Ectodermal cell (in vitro differentiated cells): Measurements from ENCODE around the gene RAB5IF.
A peak's percentile ranks its signal among the peaks of the same experiment; 100 is the strongest.

Experiments used
- H3K27ac ChIP-seq: 2 replicates; pipeline ENCODE4 v1.7.0; 2013; ENCODE audit warnings: mild to moderate bottlenecking, low read depth, low read length; ENCODE audit not compliant: insufficient read depth, poor library complexity, severe bottlenecking
- H3K27me3 ChIP-seq: 2 replicates; pipeline ENCODE4 v1.7.0; 2013; ENCODE audit warnings: mild to moderate bottlenecking, low read length; ENCODE audit not compliant: insufficient read depth, control insufficient read depth, poor library complexity, severe bottlenecking
- H3K36me3 ChIP-seq: one replicate; pipeline ENCODE4 v1.7.0; 2013; ENCODE audit warnings: low read length; ENCODE audit not compliant: control insufficient read depth, insufficient read depth
- H3K4me1 ChIP-seq: one replicate; pipeline ENCODE4 v1.7.0; 2013; ENCODE audit warnings: low read length; ENCODE audit not compliant: control insufficient read depth, insufficient read depth
- H3K4me3 ChIP-seq: 2 replicates; pipeline ENCODE4 v1.7.0; 2013; ENCODE audit warnings: low read depth, low read length, control low read depth; ENCODE audit not compliant: insufficient read depth
- H3K9me3 ChIP-seq: 2 replicates; pipeline ENCODE4 v1.7.0; 2013; ENCODE audit warnings: mild to moderate bottlenecking, low read length, moderate library complexity; ENCODE audit not compliant: control insufficient read depth
- WGBS, 2 experiments: methylation state at CpG; one replicate each; pipeline ENCODE4 v1.1.7; 2013; ENCODE audit warnings: missing lambda C conversion rate in 2 of 2; 5-methylcytosine and 5-hydroxymethylcytosine counted together

Gene RAB5IF

DNA sequence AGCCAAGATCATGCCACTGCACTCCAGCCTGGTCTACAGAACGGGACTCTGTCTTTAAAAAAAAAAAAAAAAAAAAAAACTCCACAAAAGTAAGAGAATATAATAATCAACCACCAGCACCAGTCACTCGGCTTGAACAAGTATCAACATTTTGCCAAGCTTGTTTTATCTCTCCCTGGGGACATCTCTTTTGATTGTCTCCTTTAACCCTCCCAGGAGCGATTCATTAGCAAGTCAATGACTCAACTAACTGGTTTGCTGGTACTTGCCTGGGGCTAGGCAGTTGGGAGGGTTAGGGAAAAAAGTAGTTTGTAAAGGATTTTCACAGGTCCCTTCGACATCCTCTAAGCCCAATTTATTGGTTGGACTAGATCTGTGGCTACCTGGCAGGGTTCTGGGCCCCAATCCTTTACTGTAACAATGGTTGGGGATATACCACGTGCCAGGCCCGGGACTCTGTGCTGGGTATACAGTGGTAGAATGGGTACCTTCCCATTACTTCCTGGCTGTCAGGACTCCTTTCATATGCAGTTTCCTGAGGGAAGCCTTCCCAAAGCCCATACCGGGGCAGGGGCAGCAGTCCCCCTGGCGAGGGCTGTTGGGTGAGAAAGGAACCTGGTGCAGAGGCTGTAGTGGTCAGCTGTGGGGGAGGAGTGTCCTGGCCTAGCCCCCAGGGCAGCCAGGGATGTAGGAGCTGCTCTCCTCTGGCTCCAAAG is 20.0 kb upstream of the RAB5IF start:
- Histone ChIP-seq H3K27me3 (no peaks in the 10 kb centered on the region), H3K27ac (peak overlapping the region; percentile 18), H3K9me3 (no peaks in the 10 kb centered on the region), H3K4me3 (no peak overlapping the region), H3K36me3 (peaks cover 5% of the 10 kb centered on the region), H3K4me1 (peaks cover 6% of the 10 kb centered on the region)
- WGBS, 2 experiments: 10 to 12% methylated on average over 8 of the region's 8 CpGs

DNA sequence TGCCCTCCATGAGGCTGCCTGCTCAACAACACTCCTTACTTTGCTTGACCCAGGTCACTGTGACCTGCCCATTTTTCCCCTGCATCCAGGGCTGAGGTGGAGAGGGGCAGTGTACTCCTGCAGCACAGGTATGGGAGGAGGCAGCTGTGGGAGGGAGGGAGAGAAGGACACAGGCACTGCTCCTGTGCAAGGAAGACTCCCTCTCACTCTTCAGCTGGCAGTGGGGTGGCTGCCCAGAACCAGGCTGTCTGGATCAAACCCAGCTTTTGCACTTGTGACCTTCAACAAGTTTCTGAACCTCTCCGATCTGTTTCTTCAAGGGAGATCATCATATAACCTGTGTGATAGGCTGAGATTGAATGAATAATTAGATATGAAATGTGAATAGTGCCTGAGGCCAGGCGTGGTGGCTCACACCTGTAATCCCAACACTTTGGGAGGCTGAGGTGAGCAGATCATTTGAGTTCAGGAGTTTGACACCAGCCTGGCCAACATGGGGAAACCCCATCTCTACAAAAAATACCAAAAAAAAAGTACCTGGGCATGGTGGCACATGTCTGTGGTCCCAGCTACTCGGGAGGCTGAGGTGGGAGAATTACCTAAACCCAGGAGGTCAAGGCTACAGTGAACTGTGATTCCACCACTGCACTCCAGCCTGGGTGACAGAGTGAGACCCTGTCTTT is 18.1 kb upstream of the RAB5IF start:
- Histone ChIP-seq H3K4me1 (peaks cover 19% of the 10 kb centered on the region), H3K27me3 (no peaks in the 10 kb centered on the region), H3K9me3 (no peaks in the 10 kb centered on the region), H3K27ac (no peak overlapping the region), H3K36me3 (peaks cover 6% of the 10 kb centered on the region), H3K4me3 (no peak overlapping the region)
- 90 to 93% methylated on average over 3 of the region's 3 CpGs for WGBS, 2 experiments

DNA sequence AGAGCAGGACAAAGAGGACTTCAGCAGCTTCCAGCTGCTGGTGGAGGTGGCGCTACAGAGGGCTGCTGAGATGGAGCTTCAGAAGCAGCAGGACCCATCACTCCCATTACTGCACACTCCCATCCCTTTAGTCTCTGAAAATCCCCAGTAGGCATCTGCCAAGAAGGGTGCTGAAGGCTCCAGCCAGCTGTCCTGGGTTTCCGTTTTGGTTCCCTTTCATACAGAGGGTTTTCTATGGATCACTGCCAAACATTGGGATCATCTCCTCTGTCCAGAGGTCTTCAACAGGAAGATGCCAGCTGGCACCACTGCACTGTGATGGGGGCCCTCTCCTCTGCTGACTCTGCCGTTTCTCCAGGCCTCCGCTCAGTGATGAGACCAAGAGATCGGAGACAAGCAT is 14.3 kb upstream of the RAB5IF start:
- H3K4me3 ChIP-seq: no peak overlapping the region
- H3K27me3 ChIP-seq: no peaks in the 10 kb centered on the region
- WGBS, 2 experiments: 94 to 95% methylated on average over 5 of the region's 5 CpGs
- peaks cover 9% of the 10 kb centered on the region for H3K36me3 ChIP-seq
- H3K27ac ChIP-seq: no peak overlapping the region
- peaks cover 13% of the 10 kb centered on the region for H3K4me1 ChIP-seq
- H3K9me3 ChIP-seq: no peaks in the 10 kb centered on the region

DNA sequence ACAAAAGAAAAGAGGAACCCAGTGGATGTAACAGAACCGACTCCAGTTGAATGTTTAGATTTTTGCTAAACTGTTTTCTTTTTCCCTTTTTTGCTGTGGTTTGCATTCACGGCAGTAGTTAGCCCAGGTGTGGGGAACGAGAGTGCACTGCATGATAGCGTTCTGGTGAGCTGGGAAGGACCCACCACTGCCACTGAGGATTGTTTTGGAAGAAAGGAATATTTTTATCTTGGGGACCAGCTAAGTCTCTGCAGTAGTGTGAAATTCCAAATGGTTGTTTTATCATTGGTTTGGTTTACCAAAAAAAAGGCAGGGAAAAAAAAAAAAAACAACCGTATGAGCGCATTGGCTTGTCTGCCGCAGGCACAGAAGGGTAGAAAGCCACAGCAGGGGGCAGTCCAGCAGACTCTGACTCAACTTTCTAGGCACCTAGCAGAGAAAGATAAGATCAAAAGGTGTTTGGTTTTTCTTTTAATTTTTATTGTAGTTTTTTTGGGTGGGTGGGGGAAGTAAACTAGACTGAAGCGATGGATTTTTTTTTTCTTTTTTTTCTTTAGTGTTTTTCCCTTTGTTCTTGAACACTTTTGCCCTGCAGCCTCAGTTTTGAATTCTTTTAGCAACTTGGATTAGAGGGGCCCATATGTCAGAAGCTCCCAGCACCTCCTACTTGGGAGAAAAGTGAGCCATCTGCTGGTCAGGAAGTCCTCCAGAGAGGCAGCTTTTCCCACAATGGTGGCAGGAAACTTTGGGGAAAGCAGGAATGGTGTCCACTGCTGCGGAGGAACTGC is 13.5 kb upstream of the RAB5IF start:
- Histone ChIP-seq H3K36me3 (peaks cover 9% of the 10 kb centered on the region), H3K4me1 (peaks cover 13% of the 10 kb centered on the region), H3K27ac (no peak overlapping the region), H3K4me3 (no peak overlapping the region), H3K9me3 (no peaks in the 10 kb centered on the region), H3K27me3 (no peaks in the 10 kb centered on the region)
- WGBS, 2 experiments: 79 to 81% methylated on average over 9 of the region's 9 CpGs

DNA sequence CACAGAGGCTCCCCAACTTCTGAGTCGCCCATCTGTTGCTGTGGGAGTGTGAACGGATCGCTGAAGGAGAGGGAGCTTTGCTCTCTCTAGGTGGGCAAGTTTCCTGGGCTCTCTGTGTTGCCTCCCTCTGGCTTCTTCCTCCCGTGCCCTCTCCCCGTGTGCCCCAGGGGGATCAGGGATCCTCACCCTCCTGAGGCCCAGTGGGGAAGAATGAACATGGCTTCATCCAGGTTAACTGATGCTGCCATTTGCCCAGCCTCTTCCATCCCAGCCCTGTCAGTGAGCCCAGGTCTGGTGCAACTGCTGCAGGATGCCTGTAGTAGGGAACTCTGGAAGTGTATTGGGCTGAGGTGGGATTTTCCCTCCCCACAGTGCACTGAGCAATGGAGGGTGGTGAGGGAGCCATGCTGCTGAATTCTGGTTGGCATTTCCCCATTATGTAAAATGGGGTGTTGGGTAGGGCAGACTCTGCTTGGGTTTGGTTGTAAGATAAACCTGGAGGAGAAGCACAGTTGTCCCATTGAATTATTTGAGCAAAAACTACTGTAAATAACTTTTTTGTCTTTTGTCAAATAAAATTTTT is 12.1 kb upstream of the RAB5IF start:
- peaks cover 9% of the 10 kb centered on the region for H3K36me3 ChIP-seq
- H3K4me3 ChIP-seq: no peak overlapping the region
- H3K27ac ChIP-seq: no peak overlapping the region
- H3K27me3 ChIP-seq: no peaks in the 10 kb centered on the region
- no peaks in the 10 kb centered on the region for H3K9me3 ChIP-seq
- H3K4me1 ChIP-seq: peaks cover 13% of the 10 kb centered on the region
- 90 to 94% methylated on average over 5 of the region's 5 CpGs for WGBS, 2 experiments

DNA sequence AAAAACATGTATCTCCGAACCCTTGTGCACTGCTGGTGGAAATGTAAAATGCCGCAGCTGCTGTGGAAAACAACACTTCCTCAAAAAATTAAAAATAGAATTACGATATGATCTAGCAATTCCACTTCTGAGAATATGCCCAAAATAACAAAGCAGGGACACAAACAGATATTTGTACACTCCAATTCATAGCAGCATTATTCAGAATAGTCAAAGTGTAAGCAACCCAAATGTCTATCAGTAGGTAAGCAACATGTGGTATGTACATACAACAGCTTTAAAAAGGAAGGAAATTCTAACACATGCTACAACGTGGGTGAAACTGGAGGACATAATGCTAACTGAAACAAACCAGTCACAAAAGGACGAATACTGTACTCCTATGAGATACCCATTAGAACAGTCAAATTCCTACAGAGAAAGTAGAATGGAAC is 5.7 kb upstream of the RAB5IF start:
- H3K27me3 ChIP-seq: no peaks in the 10 kb centered on the region
- WGBS, 2 experiments: 78 to 94% methylated on average over 4 to 5 of the region's 5 CpGs
- no peaks in the 10 kb centered on the region for H3K9me3 ChIP-seq
- no peak overlapping the region for H3K4me3 ChIP-seq
- H3K4me1 ChIP-seq: no peaks in the 10 kb centered on the region
- H3K27ac ChIP-seq: no peak overlapping the region
- H3K36me3 ChIP-seq: no peaks in the 10 kb centered on the region

DNA sequence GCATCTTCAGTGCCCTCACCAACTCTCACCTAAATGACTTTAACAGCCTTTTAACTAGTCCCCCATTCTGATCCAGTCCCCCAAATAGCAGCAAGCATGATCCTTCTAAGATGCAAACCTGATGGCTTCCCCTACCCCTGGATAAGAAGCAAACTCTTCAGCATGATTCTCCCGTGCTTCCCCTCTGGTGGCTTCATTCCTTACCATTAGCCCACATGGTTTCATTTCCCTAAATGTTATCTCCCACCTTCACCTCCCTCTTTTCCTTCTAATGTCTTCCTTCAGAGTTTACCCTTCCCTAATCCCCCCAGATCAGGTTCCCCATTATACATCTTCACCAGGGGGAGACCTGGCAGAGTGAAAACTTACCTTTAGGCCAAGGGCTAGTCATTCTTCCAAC is 4.0 kb upstream of the RAB5IF start:
- H3K27me3 ChIP-seq: no peaks in the 10 kb centered on the region
- H3K36me3 ChIP-seq: no peaks in the 10 kb centered on the region
- no peak overlapping the region for H3K4me3 ChIP-seq
- no peak overlapping the region for H3K27ac ChIP-seq
- H3K9me3 ChIP-seq: no peaks in the 10 kb centered on the region
- 76 to 81% methylated on average over 1 of the region's 1 CpG for WGBS, 2 experiments
- peaks cover under 1% of the 10 kb centered on the region for H3K4me1 ChIP-seq

DNA sequence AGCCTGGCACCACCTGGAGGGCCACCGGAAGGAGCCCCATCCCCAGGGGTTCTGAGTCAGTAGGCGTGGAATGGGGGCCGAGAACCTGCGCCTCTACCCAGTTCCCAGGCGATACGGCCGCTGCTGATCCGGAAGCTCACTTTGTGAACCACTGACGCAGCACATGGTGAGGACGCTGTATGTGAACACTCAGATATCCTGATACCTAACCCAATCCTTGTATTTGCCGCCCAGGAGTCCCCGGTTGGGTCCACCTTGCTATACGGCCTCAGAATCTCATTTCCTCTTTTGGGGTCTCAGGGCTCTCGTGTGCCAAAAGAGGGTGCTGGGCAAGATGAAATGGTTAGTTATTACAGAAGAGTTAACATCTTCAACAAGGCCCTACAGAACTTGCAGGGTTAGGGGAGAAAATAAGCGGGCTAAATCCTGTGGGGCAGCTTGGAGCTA is 604 bp upstream of the RAB5IF start:
- peaks cover 6% of the 10 kb centered on the region for H3K4me1 ChIP-seq
- 83 to 85% methylated on average over 15 of the region's 15 CpGs for WGBS, 2 experiments
- H3K27me3 ChIP-seq: no peaks in the 10 kb centered on the region
- H3K27ac ChIP-seq: peak overlapping the region; percentile 36
- peak overlapping the region; percentile 90 for H3K4me3 ChIP-seq
- H3K9me3 ChIP-seq: no peaks in the 10 kb centered on the region
- H3K36me3 ChIP-seq: peaks cover 21% of the 10 kb centered on the region

DNA sequence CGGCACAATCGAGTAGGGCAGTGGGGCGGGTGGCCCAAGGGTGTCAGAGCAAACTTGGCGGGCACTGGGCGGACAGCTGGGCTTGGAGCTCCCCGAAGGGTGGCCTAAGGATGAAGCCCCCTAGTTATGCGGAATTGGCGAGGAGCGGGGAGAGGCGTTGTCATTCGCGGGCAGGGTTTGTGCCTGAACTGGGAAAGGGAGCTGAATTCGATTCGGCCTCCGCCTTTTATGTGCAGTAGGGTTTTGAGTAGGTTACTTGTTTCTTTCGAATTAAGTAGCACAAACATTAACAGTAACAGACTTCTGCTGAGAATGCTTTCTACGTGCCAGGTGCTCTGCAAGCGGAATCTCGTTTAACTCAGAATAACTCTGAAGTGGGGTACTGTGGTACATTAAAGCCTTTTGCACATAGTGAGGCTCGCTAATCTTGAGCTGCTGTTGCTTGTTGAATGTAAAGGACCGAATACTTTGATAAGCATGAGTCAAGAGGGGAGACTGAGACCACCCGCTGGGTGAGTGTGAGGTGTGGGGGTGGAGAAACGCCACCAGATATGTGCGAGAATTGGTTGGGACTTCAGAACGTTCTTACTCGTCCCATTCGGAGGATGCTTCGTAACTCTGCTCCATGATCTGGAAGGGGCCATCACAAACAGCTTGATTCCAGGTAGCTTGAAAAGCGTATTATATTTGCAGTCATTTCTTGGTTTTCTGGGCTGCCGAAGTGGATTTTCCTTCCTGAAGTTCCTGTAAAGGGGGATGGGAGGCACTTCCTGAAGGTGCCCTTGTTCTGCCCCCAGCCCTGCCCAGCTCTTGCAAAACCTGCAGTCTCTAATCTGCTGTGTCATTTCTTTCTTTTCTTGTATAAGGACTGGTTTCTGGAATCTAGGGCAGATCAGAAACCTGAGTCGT is 833 bp downstream of the RAB5IF start:
- 4 to 5% methylated on average over 31 of the region's 31 CpGs for WGBS, 2 experiments

More for the DNA sequence above, 833 bp downstream of the RAB5IF start:
- Histone ChIP-seq H3K4me3 (peak overlapping the region; percentile 90), H3K27me3 (no peaks in the 10 kb centered on the region), H3K4me1 (peaks cover 6% of the 10 kb centered on the region), H3K9me3 (no peaks in the 10 kb centered on the region), H3K36me3 (peaks cover 32% of the 10 kb centered on the region), H3K27ac (peak overlapping the region; percentile 27)
